GM21529 (cell line): ENCODE results near the gene ACOX3.
"Not testable (repeated sequence)": the region's sequence is repeated elsewhere in the genome, so short reads cannot be mapped to it uniquely, and the experiment has no call there.

Experiments used
- ATAC-seq: cut with Tn5 transposase; IDR thresholded peaks from one replicate; pipeline ENCODE4 v1.9.1; 2021; ENCODE audit not compliant: unreplicated experiment

Gene ACOX3

DNA sequence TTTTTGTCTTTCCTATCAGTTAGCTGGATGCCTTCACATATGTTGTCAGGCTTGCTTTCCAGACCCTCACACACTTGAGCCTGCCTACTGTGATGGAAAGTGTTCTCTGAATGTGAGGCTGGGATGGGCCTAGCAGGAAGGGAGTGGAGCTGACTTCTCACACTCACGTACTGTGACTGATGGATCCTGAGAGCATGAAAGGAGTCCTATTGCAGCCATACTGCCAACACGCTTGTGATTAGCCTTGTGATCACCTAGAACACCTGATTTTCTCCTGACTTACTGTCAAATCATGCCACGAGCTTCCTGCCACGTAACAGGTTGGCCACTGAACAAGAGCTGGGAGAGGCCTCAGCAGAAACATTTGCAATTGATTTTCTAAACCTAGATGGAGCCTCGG lies 49.9 kb downstream of the ACOX3 start:
- no peak for ATAC-seq

DNA sequence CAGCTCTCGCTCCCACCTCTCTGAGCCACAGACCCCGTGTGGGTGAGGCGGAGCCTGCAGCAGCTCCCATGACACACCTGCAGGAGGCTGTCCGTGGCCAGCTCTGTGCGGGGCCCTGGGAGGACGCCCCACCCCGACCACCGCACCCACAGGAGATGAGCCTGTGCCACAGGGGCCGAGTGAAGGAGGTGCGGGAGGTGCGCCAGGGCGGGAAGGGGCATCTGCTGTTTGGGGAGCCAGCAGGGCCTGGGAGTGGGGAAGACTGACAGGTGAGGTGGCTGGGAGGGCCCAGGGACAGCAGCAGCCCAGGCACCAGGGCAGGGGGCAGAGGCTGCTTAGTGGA lies 52.0 kb downstream of the ACOX3 start:
- ATAC-seq, result no peak

DNA sequence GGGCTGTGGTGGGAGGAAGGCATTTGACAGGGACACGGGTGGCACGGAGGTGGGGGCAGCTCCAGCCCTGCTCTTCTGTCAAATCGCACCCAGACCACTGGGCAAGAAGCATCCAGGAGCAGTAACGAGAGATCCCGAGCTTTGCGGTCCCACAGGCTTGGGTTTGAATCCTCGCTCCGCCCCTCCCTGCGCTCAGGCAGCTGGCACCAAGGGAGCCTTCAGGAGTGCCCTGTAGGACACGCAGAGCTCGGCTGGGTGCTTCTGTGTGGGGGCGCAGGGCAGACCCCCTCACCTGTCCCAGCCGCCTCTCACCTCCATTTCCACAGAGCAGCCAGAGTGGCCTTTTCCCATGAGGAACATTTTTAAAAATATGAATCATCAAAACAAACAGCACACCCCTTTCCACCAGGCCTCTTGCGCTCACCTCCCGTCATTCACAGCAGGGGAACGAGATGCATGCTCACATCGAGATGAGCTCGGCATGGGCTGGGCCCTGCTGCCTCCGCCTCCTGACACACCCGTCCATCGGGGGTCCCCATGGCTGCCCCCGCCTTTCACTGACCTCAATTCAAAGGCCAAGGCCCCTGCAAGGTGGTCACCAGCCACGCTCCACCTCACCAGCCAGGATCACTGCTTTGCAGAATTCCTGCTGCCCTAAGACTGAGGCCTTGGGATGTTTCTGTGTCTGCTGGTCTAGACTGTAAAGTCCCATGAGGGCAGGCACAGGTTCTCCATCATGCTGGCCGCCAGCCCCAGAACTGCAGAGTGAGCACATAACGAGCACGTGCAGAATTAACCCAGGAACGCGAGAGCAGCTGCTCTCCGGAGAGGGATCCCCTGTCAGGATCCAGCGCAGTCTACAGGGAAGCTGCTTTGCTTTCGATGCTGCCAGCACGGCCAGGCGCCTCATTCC lies 52.7 kb downstream of the ACOX3 start:
- no peak for ATAC-seq

DNA sequence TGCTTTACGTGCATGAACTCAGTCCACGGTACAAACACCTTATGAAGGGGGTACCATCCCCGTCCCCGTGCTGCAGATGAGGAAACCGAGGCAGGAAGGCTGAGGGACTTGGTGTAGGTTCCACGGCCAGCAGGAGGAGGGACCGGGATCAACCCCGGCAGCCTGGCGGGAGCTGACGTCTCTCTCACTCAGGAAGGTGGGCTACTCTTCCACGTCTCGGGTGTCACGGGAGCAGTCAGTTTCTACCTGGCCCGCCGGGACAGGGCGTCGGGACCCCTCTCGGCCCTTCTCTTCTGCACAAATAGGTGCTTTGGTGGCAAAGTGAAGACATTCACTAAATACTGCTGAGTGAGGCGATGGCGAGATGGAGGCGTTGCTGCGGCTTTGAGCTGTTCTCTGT lies 53.3 kb downstream of the ACOX3 start:
- ATAC-seq, result no peak

DNA sequence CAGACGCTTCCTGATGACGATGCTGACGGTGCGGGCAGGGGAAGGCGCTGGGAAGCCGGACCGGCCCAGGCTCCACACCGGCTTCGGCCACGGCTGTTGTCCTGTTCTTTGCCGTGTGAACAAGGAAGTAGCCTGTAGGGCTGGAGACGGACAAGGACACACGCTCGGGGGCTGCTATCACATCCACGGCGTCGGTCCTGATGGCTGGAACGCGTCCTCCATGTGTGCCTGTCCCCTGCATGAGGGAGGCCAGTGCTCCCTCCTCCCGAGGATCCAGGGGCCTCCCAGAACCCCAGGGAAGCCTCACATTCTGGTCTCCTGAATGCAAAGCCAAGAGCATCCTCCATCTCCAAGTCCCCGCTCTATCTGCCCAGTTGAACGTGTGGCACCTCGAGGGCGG lies 53.8 kb downstream of the ACOX3 start:
- ATAC-seq, result no peak

DNA sequence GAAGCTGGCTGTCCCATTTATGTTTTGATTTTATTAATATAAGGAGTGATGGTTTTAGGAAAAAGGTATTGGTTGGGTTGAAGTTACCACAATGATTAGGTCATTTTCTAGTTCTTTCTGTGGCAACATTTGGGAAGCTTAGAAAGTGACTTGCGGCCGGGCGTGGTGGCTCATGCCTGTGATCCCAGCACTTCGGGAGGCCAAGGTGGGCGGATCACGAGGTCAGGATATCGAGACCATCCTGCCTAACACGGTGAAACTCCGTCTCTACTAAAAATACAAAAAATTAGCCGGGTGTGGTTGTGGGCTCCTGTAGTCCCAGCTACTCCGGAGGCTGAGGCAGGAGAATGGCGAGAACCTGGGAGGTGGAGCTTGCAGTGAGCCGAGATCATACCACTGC lies 54.4 kb downstream of the ACOX3 start:
- ATAC-seq, result not testable (repeated sequence)

DNA sequence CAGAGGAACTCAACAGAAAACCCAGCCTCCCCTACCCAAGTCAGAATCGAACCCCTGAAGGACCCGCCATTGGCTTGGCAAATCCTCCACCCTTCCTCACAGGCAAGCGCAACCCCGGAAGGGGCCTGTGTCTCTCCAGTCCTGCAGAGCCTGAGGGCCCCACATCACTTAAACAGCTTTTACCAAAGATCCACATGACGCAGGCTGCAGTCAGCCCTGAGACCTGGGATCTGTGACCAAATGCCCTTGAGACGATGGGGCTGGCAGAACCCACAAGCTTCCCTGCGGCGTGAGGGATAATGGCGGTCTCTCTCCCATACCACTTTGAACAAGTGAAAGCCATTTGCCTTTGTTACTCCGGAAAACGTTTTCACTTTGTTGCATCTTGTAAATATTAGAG lies 54.9 kb downstream of the ACOX3 start:
- ATAC-seq, result no peak

DNA sequence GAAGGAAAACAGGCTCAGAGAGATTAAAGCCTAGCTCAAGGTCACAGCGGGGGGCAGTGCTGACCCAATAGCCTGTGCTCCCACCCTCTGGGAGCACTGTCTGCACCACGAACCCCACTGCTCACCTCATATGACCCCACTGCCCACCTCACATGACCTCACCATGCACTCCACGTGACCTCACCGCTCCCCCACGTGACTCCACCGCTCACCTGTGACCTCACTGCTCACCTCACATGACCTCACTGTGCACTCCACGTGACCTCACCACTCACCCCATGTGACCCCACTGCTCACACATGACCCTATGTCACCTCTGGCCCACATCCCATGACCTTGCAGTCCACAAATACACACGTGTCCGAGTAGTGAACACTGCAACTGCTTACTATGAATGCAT lies 55.4 kb downstream of the ACOX3 start:
- no peak for ATAC-seq

DNA sequence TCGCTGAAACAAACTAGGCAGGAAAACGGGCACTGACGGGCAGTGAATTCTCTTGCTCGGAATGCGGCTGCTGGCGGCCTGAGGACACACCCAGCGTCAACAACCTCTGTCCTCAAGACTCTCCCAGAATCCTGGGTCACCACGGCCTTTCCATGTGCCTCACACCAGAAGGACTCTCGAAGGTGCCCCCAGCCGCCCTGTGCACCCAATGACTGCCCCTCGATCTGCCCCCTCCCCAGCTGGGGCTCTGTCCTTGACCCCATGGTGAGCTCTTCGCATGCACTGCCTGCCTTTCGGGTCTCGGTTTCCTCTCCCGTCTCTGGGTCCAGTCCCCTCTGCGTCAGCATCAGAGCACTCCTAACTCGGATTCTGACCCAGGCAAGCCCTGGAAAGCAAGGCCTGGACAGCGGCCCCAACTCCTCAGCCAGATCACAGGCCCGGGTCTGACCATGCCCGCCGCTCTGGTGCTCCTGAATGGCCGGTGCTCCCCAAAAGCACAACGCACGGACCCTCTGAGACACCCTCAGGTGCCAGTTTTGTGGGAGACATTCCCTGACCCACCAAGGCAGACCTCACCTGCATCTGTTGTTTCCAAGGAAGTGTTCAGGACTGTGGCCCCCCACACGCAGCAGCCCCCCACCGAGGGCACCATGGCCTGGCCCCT lies 56.0 kb downstream of the ACOX3 start:
- no peak for ATAC-seq

DNA sequence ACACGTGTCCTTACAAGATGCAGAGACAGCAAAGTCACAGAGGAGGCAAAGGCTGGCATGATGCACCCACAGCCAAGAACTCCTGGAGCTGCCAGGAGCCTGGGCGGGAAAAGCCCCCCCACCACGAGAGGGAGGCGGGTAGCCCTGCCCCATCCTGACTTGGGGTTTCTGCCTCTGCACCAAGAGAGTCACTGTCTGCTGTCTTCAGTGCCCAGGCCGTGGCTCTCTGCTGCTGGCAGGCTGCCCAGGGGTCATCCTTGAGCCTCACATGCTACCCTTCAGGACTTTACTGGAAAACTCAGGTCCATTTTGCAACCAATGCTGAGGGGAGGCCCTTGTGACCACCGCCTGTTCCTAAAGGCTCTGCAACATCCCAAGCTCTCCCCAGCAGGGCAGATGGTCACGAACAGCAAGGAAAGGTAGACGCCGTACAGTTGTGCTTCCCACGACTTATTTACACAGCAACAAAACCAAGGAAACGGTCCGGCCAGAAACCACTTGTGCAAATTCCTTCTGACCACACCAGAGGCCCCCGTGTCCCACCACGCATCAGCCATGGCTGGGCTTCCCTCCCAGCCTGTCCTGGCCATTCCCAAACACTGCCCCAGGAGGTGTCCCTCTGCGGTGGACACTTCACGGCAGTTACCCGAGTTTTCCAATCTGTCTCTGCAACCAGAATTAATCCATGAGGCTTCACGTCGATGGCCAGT lies 56.9 kb downstream of the ACOX3 start:
- ATAC-seq, result no peak

DNA sequence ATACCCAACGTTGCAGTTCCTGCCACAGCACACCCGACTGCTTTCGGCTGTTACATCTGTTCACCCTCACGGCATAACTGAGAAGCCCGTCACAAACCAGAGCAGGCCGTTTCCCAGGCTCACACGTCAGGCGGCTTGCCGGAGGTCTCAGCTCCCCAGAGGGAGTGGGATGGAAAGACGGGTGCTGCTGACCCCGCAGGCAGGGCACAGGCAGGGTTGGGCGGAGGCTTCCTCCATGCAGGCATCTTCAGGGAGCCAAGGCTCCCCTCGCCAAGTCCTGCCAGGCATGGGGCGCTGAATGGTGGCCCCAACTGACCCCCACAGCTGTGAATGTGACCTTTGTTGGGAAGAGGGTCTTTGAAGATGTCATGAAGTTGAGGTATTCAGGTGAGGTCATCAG lies 57.5 kb downstream of the ACOX3 start:
- ATAC-seq, result no peak

DNA sequence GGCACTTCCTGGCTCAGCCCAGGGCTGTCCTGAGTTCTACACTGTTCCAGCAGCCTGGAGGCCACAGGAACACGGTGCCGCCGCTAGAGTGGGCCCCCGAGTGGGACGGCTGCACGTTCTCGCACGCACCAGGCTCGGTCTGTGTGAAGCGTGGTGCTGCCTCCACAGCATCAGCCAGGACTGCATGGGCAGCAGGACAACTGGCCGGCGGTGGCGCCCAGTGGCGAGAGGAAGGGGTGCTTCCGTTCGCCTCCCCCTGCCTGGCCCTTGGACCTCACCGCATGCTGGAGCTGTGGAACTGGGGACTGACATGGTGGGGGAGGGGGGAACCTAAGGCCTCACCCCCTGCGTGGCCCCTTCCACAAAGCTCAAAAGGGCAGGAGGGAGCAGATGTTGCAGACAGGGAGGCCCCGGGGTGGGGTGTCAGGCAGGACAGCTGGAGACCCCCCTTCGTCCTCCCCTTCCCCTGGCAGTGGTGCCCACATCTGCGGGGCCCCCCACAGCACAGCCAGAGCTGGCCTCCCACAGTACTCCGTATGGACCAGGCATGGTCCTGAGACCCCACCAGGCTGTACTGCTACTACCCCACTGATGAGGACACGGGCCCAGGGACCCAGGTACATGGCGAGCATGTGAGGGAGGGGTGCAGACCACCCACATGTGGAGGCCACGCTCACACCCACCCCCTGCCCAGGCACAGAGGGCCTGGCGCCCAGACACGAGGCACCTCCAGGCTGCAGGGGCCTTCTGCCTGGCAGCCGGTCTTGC lies 58.5 kb downstream of the ACOX3 start:
- no peak for ATAC-seq

DNA sequence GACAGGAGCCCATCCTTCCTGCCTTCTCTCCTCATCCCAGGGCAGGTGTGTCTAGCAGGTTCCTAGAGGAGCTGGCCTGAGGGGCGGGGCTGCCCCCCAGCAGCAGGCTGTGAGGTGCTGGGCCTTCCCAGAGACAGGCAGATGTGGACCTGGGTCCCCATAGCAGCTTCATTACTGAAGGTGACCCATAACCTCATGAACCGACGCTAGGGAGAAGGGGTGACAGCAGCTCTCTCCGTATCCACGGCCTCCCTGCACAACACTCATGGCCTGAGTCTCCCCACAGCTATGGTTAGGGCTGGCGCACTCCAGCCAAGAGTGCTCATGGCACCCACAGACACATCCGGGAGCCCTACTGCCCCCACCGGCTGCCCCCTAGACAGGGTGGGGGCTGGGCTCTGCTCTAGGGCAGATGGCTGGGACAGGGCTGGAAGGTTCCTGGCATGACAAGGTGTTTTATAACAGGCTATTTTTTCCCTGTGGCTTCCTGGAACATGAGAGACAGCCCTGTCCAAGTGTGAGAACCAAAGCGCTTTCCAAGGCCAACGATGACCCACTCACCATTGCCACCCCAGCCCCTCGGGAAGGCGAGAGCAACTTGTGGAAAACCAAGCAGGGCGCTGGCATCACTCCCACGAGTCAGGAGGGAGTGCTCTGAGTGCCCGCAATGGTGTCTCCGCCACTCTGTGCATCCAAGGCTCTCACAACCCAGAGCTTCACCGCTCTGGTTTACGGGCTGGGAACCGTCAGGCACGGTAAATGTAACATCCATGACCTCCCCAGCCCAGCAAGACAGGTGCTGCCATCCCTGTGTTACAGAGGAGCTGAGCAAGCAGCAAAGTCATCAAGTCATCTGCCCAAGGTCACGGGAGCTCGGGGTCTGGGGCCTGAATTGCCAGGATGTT lies 59.8 kb downstream of the ACOX3 start:
- ATAC-seq, result no peak

DNA sequence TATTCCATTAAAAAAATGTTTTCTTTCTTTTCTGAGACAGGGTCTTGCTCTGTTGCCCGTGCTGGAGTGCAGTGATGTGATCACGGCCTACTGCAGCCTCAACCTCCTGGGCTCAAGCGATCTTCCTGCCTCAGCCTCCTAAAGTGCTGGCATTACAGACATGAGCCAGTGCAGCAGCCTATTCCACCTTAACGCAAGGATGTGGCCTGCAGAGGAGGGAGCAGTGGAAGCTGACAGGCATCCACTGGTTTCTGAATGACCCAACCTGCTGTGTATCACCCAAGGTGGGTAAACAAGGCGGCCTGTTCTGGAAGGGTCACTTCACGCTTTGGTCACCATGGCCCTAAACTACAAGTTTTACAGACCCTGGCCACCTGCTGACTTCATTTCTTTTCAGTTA lies 60.8 kb downstream of the ACOX3 start:
- no peak for ATAC-seq

DNA sequence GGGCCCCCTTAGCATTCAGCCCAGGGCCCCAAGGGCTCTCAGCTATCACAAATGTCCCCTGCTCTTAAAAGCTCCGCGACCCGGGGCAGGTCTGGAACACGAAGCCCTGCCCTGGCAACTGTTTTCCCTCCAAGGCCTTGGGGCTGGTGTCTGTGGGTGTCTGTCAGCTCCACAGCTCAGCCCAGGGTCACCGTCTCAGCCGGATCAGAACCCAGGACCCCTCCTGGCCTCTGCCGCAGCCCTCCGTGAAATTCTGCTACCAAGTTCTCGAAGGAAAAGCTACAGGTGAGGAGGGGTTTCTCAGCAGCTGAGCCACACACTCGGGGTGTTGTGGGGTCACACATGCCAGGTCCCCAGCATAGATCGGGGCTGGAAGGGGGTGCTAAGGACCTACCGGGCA lies 61.2 kb downstream of the ACOX3 start:
- ATAC-seq, result no peak

DNA sequence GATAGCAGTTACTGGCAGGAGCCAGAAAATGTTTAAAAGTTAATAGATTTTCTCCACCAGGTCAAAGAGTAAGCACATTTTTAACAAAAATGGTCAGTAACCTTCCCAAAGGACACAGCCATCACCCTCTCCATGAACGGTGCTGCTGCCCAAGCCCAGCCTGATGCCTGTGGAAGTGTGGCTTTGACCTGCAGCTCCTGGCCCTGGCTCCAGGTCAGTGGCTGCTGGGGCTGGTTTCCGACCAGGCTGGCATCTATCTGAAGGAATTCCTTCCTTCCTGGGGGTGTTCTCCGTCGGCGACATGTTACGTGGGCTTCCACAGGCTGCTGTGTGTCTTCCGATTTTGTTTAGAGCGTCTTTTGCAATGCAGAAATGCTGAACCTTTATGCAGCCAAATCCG lies 61.7 kb downstream of the ACOX3 start:
- ATAC-seq, result no peak

DNA sequence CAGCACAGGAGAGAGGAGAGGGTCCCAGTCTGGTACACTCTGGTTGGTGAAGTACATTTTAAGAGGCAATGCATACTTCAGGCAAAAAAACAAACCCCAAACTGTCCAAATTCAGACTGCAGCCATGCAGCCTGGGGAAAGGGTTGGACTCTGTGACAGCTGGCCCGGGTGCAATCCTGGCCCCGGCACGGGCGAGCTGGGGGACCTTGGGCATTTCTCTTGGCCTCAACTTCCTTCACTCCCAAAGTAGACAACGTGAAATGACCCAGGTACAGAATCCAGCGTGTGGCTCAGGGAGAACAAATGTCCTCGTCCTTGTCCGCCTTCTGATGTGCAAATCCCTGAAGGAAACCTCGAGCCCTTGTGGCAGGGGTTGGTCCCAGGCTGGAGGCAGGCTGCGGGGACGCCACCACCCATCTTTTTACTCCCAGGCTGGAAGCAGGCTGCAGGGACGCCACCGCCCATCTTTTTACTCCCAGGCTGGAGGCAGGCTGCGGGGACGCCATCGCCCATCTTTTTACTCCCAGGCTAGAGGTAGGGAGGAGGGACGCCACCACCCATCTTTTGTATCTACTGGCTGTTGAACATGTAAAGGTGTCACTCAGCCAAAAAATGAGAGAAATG lies 62.3 kb downstream of the ACOX3 start:
- no peak for ATAC-seq

DNA sequence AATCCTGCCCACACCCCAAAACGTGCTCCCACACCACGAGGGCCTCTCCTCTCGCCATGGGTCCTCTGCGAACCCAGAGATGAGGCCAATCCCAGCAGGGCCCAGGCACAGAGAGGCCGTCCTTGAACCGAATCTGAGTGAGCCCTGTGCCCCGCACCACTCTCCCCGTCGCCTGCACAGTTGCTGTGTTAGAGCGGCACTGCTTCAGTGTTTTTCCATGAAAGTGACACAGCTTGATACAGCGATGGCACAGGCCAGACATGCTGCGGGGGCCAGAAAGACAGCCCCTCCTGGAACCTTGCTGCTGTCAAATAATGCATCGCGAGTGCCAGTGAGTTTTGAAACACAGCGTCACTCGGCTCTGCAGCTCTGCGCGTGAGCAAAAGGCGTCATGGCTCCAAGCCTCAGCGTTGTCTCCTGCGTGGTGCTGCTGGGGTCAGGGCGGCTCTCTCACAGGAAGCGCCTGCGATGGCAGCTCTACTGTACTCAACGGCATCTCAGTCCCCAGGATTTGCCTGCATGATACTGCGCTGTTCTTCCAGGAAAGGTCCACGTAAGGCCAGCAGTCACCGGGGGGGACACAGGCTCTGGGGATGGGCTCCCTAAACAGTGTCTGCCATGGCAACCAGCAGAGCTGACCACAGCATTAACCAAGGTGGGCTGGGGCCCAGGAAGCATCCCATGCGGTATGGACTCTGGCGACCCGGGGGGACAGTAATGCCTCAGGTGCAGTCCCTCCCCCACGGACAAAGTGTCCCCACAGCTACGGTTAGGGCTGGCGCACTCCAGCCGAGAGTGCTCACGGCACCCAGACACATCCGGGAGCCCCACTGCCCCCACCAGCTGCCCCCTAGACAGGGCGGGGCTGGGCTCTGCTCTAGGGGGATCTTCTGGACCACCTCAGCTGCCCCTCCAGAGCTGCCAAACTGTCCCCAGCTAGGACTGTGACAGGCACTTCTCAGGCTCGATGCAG lies 63.1 kb downstream of the ACOX3 start:
- no peak for ATAC-seq
